Chondrocyte (in vitro differentiated cells): ENCODE measurements around the gene CST3. TPM values are rescaled to one million over a fixed set of nuclear protein-coding genes. Genes with fewer than 3 reads are reported as not detected.

Experiments used
- DNase-seq: peaks from one replicate; pipeline ENCODE4 v3.0.0; 2021; ENCODE audit warnings: mixed read lengths, low spot score
- H3K27ac Mint-ChIP-seq: one replicate; pipeline ENCODE4 v1.8.0; 2021; ENCODE audit warnings: mild to moderate bottlenecking, moderate library complexity, mixed read lengths; ENCODE audit not compliant: unreplicated experiment
- H3K27me3 Mint-ChIP-seq: 2 replicates; pipeline ENCODE4 v1.8.0; 2021; ENCODE audit warnings: low read depth, mixed read lengths
- H3K36me3 Mint-ChIP-seq: 2 replicates; pipeline ENCODE4 v1.8.0; 2021; ENCODE audit warnings: low read depth, mixed read lengths
- H3K4me1 Mint-ChIP-seq: 2 replicates; pipeline ENCODE4 v1.8.0; 2021; ENCODE audit warnings: low read depth, mild to moderate bottlenecking, mixed read lengths
- H3K4me3 Mint-ChIP-seq: one replicate; pipeline ENCODE4 v1.8.0; 2021; ENCODE audit warnings: mild to moderate bottlenecking, moderate library complexity, mixed read lengths; ENCODE audit not compliant: unreplicated experiment
- H3K9me3 Mint-ChIP-seq: 2 replicates; pipeline ENCODE4 v1.8.0; 2021; ENCODE audit warnings: low read depth, mixed read lengths
- CTCF ChIP-seq: fragments of 200-600 bp; sonication (generic); IDR thresholded peaks from 2 replicates; pipeline ENCODE4 v1.5.0; 2021; ENCODE audit warnings: antibody characterized with exemption, mild to moderate bottlenecking, moderate library complexity
- total RNA-seq: library from RNA; stranded (reverse); gene quantifications from 3 replicates; pipeline ENCODE4 v1.2.1, GENCODE V29; 2021

CST3 gene
- total RNA-seq, 1 donor from 2014 or later, result 487 TPM

GRCh38 chr20:23644164-23644563, 6.4 kb upstream of the CST3 start:
- Mint-ChIP-seq H3K4me3 (no peak overlapping the region), H3K9me3 (no peaks in the 10 kb centered on the region), H3K36me3 (no peaks in the 10 kb centered on the region), H3K27ac (no peak overlapping the region), H3K27me3 (no peaks in the 10 kb centered on the region), H3K4me1 (peaks cover 16% of the 10 kb centered on the region)
- no peak for DNase-seq
- no peak for TF ChIP-seq CTCF

- Mint-ChIP-seq H3K27ac (no peak overlapping the region), H3K4me3 (no peak overlapping the region), H3K27me3 (no peaks in the 10 kb centered on the region), H3K36me3 (no peaks in the 10 kb centered on the region), H3K4me1 (peaks cover 16% of the 10 kb centered on the region), H3K9me3 (no peaks in the 10 kb centered on the region)
- TF ChIP-seq CTCF, result no peak
- no peak for DNase-seq
Observed at GRCh38 chr20:23643659-23644058, 5.9 kb upstream of the CST3 start.

GRCh38 chr20:23641936-23642751, 4.4 kb upstream of the CST3 start:
- Mint-ChIP-seq H3K36me3 (no peaks in the 10 kb centered on the region), H3K4me3 (no peak overlapping the region), H3K27ac (peak overlapping the region; percentile 65), H3K9me3 (no peaks in the 10 kb centered on the region), H3K27me3 (no peaks in the 10 kb centered on the region), H3K4me1 (peaks cover 17% of the 10 kb centered on the region)
- TF ChIP-seq CTCF, result no peak
- DNase-seq, result no peak

- no peak for DNase-seq
- H3K27ac Mint-ChIP-seq, result no peak overlapping the region
Observed at GRCh38 chr20:23640671-23641667, 3.2 kb upstream of the CST3 start.

More at GRCh38 chr20:23640671-23641667, 3.2 kb upstream of the CST3 start:
- Mint-ChIP-seq H3K36me3 (no peaks in the 10 kb centered on the region), H3K9me3 (no peaks in the 10 kb centered on the region), H3K4me3 (no peak overlapping the region), H3K27me3 (no peaks in the 10 kb centered on the region), H3K4me1 (peaks cover 26% of the 10 kb centered on the region)
- no peak for TF ChIP-seq CTCF
